Dedifferentiated amniotic fluid mesenchymal stem cell (primary cell): ENCODE measurements around the gene CAMTA1.
"Not testable (repeated sequence)": the region's sequence is repeated elsewhere in the genome, so short reads cannot be mapped to it uniquely, and the experiment has no call there.

Experiments
- DNase-seq: peaks from one replicate; pipeline ENCODE4 v3.0.0-alpha.2; 2016; ENCODE audit errors: extremely low spot score

Gene CAMTA1

DNA sequence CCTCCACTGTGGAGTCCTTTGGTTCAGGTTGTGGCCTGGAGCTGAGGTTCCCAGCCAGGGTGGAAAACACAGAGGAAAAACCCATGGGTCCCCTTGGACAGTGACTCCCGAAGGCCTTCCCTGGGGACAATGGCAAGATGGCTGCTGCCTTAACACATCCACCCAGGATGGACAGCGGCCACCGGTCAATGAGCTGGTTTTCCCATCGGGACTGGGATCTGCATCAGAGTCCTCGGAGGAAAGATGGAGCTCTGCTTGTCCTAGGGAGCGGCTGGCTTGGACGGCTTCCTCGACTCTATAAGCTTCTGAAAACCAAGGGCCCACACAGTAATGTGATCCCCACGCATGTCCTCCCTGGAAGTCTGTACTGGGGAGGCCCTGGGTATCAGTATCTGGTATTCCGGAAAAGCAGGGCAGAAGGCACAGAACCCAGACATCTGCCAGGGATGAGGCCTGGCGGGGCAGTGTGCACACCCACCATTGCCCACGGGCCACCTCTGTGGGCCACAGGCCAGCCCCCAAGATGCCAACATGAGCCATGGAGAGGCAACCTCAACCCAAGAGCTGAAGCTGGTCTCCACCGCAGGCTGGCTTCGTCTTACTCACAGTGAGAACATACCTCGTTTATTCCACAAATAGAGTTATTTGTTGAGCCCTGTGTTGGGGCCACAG lies 891.2 kb downstream of the CAMTA1 start:
- DNase-seq: no peak

DNA sequence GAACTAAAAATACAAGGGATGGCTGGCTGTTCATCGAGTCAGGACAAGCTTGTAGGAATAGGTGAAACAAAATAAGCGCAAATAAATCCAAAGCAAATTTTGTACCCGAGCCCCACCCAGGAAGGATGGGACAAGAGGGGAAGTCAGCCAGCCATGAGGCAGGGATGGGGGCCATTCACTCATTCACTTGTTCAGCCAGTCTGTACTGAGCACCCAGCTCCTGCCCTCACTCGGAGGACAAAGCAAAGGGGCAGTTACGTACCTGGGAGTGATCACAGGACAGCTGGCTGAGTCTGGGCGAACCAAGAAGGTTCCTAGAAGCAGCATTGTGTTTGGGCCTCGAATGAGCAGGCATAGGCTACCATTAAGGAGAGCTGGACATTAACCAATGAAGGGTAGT lies 891.9 kb downstream of the CAMTA1 start:
- no peak for DNase-seq

DNA sequence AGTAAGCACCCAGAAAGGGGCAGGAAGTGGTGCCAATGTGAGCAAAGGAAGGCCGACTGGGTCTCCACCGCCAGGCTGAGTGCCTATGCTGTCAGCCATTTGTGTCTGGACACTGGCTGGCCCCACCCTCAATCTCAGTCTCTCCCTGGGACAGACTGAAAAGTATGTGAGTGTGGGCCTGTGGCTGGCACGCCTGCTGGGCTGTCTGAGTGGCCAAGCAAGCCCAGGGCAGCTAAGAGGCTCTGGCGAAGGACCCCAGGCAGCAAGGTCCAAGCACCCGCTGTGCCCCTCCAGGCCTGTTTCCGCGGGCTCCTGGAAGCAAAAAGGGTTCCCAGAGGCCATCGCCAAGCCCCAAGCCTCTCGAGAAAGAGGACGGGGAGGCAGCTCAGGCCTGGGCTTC lies 892.6 kb downstream of the CAMTA1 start:
- no peak for DNase-seq

DNA sequence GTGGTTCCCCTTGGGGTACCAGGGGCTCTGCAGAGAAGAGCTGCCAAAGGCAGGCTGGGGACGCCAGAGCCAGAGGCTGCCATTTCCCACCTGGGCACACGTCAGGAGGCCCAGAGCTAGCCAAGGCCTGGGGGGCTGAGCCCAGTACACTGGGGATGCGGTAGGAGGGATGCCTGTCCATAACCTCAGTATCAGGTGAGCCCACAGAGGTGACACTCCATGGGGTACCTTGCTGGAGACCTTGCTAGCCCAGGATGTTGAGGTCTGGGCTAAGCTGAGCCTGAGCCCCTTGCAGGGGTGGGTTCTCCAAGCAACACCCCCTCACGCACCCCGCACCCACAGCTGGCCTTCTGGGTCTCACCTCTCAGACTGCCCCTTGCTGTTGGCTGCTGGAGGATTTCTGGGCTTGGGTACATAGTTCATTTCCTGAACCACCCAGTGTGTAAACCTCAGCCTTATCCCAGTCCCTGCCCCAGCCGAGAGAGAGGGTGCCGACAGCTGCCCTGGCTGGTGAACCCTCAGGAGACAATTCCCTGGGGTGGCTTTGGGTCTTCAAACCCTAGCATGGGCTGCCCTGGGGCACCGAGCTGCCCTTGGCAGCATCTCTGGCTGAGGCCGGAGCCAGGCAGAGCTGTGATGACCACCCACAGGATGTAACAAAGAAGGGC lies 893.4 kb downstream of the CAMTA1 start:
- DNase-seq: no peak

DNA sequence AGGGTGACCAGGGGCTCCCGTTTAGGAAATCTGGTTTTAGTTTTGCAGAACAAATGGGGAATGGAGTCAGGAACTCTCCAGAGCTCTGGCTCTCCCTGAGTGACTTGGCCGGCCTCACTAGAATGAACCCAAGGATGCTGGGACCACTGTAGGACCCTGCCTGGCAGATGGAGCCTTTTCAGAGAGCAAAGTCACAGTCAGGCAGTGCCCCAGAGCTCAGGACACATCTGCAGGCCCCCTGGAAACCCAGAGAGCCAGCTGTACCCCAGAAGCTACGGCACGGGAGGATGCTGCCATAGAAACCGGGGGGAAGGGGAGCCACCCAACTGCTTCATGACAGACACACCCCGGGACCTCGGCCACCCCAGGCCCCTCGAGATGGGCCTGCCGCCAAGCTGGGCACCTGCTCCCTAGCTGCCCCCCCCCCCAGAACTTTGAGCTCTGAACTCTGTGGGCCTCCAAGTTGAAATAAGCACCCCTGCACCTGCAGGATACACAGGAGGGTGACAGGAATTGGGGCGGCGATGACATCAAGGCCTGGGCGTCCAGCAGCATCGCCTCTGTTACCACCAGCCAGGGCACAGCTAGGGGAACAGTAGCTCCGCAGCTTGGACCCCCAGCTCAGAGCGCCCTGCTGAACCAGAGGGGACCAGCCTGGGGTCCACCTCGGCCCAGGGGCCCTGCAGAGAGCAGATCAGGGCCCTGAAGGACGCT lies 894.1 kb downstream of the CAMTA1 start:
- no peak for DNase-seq

DNA sequence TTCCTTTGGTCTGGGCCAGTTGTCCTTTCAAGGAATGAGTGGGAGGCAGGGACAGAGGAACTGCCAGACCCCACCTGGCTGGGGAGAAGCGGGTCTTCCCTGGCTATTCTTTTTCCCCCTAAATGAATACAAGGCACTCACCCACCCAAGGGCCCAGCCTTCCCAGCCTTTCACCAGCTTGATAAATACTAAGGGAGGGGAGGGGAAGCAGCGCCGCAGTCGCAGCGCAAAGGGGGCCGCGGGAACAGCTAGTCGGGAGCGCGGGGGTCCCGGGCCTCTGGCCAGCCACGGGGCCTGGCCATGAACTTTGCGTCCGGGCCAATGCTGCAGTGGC lies 894.6 kb downstream of the CAMTA1 start:
- no peak for DNase-seq

DNA sequence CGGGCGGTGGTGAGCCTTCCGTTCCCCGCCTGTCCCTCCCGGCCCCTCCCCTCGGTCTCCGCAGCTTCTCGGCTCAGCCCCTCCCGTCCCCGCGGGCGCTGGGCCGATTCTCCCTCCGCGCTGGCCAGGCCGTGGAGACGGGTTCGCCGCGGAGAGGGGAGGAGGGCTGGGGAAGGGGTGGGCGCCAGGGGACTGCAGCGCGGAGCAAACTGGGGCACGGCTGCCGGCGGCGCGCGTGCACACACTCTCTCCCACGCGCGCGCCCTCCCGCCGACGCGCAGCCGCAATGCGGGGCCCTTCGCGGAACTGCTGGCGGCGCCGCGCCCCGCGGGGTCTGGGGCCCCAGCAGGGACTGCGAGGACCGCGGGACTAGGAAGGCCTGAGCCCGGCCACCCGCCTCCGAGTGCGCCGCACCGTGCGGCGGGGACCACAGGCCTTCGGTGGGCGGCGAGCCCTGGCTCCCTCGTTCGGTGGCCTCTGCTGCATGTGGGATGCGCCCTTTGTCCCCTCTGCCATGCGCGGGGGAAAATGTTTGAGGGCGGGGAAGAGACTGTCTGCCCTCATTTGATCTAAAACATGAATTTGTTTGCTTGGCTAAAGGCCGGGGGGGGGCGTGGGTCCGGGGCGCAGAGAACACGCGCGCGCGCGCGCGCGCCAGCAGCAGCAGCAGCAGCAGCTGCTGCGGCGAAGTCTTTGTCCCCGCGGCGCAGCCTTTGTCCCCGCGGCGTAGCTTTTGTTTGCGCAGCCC lies 895.1 kb downstream of the CAMTA1 start:
- peak; percentile 33 for DNase-seq

DNA sequence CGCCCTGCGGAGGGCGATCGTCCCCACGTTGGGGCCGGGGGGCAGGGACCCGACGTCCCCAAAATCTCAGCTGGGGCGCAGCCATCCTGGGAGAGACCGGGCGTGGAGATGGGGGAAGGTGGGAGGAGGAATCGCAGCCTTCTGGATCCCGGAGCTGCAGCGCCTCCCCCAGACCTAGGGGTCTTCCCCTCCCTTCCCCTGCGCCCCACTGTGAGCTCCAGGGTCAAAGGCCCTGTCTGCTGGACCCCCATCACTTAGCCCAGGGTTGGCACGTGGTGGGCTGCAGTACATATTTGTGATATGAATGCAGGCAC lies 895.7 kb downstream of the CAMTA1 start:
- DNase-seq: no peak

DNA sequence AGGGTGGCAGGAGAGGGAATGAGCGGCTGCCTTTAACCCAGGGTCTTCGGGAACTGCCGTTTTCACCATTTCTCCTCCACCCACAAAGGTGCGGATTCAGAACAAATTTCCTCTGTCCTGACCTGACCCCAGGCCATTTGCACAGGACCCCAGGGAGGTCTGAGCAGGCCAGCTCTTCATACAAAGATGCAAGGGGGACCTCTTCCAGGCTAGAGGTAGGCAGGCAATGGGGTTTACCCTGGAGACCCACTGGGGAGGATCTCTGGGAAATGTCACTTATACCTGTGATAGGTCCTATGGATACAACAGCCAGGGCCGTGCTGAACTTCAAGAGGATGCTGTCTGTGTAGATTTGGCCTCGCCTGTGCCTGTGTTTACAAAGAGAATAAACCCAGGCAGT lies 896.1 kb downstream of the CAMTA1 start:
- no peak for DNase-seq

DNA sequence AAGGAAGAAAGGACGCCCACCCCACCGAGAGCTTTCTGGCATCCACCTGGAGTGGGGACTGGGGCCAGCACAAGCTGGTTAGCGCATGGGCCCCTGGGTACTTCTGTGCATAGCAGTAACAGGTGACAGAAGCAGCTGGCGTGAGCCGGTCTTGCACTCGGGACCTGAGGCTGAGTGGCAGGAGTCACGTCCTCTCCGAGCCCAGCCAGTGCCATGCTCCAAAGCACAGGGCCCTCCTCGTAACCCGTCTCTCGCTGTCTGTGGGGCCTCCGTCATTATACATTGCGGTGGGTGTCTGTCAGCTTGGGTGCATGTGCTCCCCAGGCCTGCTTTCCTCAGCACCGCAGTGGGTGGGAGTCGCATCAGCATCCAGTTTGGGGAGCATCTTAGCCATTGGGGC lies 898.3 kb downstream of the CAMTA1 start:
- no peak for DNase-seq

DNA sequence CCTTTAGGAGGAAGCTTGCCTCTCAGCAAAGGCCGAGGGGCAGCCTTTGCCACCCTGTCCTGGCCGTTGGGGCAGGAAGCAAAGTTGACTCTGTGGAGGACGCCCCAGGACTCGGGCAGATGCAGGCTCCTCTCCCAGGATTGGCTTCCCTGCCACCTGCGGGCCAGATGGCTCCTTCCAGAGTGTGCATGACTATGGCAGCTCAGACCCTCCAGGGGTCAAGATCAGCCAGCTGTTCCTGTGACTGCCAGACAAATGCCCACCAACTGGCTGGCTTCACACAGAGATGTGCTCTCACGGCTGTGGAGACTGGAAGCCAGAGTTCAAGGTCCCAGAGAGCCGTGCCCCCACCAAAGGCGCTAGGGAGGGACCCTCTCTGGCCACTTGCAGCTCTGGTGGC lies 898.9 kb downstream of the CAMTA1 start:
- no peak for DNase-seq

DNA sequence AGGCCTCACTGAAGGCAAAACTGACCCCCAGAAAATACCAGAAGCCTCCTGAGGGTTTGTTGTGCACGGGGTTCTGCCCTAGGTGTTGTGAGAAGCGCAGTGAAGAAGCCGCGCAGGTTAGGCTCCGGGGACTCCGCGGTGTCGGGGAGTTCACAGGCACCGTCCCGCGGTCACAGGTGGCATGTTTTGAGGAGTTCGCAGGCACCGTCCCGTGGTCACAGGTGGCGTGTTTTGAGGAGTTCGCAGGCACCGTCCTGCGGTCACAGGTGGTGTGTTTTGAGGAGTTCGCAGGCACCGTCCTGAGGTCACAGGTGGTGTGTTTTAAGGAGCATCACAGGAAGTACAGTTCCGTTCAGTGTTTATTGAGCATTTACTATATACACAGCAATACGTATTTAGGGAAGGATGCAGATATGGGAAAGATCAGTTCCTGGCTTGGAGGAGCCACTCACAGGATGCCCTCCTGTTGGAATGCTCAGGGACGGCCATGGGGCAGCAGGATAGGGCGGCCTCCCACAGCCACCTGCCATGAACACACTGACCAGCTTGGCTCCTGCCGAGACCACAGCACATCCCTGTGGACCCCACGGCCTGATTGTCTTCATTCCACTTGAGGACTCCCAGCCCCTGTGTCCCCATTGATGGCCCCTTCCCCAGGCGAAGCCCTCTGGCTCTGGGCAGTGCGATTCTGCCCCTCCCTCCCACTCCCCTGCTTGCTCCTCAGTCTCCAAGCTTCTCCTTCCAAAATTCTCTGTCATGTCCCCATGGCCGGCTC lies 899.8 kb downstream of the CAMTA1 start:
- no peak for DNase-seq

DNA sequence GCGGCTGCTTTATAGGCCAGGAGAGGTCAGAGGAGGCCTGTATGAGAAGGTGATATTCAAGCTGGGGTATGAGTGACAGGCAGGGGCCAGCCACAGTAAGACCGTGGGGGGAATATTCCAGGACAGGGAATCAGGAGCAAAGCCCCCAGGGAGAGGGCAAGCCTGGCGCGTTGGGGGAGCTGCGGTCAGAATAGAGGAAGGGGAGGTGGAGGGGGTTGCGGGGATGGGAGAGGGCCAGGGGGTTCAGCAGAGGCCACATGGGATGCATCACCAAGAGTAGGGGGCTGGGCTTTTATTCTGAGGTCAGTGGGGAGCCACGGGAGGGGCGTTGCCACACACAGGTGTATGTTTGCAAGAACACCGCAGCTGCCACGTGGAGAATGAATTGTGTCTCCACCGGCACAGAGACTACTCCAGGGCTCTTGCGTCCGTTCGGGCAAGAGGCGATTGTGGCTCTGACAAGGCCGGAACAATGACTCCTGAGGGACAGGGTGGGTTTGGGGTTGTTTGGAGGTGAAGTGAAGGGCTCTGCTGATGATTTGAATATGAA lies 901.1 kb downstream of the CAMTA1 start:
- no peak for DNase-seq

DNA sequence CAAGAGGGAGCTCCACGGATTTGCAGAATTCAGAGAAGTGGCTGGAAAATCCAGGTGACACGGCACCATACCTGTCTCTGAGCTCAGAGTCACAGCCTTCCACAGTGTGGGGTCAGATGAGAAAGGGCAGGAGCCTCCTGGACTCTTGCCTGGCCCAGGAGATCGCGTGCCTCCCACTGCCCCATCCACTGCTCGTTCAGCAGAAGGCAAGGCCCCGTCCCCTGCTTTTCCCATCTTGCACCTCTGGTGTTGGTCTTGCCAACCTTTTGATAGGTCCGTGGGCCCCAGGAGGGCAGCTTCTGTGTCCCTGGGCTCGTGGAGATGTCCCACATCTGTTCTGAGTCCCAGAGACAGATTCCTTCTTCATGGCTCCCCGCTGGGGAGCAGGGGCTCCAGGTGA lies 902.2 kb downstream of the CAMTA1 start:
- no peak for DNase-seq

DNA sequence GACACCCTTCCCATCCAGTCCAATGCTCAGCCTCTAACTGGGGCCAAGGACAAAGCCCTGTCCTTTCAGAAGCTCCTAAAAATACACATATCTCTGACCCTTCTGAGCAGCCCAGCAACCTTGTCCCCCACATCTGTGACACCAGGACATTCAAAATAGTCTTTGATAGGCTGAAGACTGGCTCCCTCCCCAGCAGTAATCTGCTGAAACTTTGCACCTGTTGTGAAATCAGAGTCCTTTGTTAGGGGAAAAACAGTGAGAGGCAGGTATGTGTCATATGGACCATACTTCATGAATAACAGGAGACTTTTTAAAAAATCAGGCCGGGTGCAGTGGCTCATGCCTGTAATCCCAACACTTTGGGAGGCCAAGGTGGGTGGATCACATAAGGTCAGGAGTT lies 903.4 kb downstream of the CAMTA1 start:
- DNase-seq: no peak

DNA sequence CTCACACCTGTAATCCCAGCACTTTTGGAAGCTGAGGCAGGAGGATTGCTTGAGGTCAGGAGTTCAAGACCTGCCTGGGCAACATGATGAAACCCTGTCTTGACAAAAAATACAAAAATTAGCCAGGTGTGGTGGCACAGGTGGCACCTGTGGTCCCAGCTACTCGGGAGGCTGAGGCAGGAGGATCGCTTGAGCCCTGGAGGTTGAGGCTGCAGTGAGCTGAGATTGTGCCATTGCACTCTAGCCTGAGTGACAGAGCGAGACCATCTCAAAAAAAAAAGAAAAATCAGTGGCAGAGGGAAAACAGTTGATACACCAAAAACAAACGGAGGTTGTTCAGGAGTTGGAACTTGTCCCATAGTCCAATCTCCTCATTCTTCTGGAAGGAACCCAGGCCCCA lies 904.1 kb downstream of the CAMTA1 start:
- DNase-seq: not testable (repeated sequence)

DNA sequence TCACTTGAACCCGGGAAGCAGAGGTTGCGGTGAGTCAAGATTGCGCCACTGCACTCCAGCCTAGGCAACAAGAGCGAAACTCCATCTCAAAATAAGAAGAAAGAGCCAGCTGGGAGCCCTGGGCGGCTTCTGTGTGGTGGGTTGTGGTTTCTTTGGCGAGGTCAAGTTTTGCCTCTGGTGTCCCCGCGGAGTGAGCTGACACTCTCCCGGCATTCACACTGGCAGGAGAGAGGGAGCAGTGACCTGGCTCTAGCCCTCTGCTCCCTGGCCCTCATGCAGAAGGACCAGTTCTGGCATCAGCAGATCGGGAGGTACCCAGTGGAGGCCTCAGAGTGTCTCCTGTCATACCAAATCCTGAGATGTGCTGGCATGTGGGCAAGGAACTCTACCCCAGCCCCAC lies 904.8 kb downstream of the CAMTA1 start:
- no peak for DNase-seq

DNA sequence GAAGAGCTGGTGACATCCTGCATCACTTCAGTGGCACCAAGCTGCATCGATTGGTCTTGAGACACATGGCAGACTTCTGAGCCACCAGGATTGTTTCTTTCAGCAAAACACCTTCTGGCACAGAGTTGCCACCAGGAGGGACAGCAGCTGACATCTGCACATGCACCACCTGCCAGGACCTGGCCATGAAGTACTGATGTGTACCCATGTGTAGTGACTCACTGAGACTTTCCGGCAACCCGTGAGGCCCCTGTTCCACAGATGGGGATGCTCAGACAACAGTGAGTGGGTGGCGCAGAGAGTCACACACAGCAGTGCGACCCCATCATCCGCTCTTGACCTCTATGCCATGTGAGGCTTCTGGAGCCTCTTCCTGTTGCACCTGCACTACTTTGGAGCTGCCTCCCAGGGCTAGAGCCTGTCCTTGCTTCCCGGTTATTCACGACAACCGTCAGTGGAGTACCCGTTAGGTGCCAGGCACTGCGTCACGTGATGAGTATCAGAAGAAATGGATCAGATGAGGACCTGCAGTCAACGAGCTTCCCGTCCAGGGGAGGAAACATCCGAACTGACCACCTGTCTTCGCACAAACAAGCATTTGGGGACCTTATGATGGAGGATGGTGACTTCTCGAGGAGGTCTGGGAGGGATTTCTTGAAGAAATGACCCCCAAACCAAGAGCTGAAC lies 905.4 kb downstream of the CAMTA1 start:
- no peak for DNase-seq

DNA sequence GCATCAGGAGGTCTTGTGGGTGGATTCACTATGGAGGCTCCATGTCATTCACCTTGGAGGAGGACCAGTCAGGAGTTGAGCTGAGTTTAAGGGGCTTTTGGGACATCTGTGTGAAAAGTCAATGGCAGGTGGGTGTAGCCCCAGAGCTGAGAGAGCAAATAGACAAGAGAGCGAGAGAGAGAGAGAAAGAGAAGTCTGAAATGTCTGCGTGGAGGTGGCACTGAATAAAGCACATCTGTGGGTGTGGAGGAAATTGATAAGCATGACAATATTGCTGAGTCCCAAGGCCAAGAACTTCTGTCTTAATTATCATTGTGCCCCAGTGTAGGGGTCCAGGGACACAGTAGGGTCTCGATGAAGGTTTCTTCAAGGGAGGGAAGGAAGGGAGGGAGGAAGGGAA lies 906.3 kb downstream of the CAMTA1 start:
- no peak for DNase-seq

DNA sequence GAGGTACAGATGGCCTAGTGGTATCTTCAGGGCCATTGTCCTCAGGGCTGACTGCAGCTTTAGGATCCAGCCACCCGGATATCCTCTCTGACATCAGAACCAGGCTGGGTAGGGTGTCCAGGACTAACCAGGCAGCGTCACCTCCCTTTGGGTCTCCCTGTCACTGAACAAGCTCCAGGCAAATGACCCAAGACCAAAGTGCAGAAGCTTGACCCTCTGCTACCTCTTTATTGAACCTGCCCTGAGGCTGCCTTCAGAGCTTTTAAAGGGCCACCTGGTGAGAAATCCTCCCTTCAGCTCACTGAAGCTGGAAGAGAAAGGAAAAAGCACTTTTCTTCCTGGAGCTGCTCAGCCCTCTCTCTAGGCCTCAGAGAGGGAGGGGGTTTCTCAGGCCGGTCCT lies 906.8 kb downstream of the CAMTA1 start:
- DNase-seq: no peak

DNA sequence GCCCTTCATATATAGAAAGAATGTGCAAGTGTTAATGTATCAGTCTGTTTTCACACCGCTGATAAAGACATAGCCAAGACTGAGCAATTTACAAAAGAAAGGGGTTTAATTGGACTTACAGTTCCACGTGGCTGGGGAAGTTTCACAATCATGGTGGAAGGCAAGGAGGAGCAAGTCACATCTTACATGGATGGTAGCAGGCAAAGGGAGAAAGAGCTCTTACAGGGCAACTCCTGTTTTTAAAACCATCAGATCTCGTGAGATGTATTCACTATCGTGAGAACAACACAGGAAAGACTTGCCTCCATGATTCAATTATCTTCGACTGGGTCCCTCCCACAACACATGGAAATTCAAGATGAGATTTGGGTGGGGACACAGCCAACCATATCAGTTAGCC lies 907.8 kb downstream of the CAMTA1 start:
- DNase-seq: not testable (repeated sequence)
